Epithelial cell of proximal tubule (primary cell): Measurements from ENCODE around the gene CLN6. TPM values are rescaled to one million over a fixed set of nuclear protein-coding genes. Genes with fewer than 3 reads are reported as not detected.

ENCODE experiments used
- DNase-seq: peaks from one replicate; pipeline ENCODE4 v3.0.0-alpha.2; 2011; ENCODE audit warnings: low read depth
- H3K4me3 ChIP-seq: 2 replicates; pipeline ENCODE4 v1.5.1; 2011; ENCODE audit warnings: low read depth, mild to moderate bottlenecking, low read length
- total RNA-seq: library from RNA; depleted of rRNA; stranded (reverse); fragments of >200 nt; gene quantifications from 2 replicates; pipeline ENCODE4 v1.2.3, GENCODE V29; 2015
- TF ChIP-seq, protein P1 (sequence below): conservative IDR thresholded peaks from 2 replicates; pipeline ENCODE4 v1.5.1; 2012; ENCODE audit warnings: low read depth, mild to moderate bottlenecking, low read length

CLN6 gene
- total RNA-seq, 1 donor from 2014 or later = 14.9 TPM

DNA sequence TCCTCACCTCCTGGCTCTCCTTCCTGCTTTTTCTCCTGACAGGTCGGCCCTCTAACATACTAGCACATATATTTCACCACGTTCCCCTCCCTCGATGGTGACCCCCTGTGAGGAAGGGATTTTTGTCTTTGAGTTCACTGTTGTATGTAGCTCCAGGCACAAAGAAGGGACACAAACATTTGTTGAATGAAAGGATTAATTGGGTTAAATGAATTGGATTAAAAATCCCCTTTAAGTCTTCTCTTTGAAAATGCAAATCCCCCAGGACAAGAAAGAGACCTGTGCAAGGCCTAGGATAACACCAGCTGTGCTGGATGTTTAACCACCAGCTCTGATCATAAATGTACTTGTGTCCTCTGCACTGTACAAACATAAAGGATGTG lies 27.7 kb downstream of the CLN6 start:
- no peak for DNase-seq
- TF ChIP-seq, protein P1, sequence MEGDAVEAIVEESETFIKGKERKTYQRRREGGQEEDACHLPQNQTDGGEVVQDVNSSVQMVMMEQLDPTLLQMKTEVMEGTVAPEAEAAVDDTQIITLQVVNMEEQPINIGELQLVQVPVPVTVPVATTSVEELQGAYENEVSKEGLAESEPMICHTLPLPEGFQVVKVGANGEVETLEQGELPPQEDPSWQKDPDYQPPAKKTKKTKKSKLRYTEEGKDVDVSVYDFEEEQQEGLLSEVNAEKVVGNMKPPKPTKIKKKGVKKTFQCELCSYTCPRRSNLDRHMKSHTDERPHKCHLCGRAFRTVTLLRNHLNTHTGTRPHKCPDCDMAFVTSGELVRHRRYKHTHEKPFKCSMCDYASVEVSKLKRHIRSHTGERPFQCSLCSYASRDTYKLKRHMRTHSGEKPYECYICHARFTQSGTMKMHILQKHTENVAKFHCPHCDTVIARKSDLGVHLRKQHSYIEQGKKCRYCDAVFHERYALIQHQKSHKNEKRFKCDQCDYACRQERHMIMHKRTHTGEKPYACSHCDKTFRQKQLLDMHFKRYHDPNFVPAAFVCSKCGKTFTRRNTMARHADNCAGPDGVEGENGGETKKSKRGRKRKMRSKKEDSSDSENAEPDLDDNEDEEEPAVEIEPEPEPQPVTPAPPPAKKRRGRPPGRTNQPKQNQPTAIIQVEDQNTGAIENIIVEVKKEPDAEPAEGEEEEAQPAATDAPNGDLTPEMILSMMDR = no peak

DNA sequence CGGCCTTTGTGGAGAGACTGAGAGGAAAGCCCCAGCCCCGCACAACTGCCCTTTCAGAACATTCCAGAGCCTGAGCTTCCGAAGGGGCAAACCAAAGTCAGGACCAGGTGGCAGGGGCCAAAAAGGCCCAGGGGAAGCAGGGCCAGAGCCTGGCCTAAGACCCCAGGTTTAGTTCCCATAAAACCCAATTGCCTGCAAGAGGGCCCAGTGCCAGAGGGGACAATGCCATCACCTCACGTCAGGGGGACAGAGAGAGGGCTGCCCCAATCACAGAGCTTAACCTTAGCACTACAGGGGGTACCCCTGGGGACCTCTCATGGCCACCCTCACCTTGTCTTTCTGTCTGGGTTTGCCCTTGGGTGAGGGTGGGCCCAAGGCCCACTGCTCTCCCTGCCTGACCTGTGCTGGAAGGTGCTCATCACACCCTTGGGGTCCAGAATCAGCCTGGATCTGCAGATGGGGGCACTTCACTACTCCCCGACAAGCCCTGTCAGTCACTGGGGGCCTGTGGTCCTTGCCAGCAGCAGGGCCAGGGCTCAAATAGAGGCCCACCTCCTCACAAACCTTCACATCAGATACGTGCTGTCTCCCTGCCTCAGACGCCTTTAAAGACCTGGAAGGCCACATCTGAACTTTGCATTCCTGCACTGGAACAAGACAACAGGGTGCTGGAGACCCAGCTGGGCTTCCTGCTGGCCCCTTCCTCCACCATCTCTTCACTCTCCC lies 28.2 kb downstream of the CLN6 start:
- TF ChIP-seq, protein P1 = no peak
- H3K4me3 ChIP-seq = no peak overlapping the region
- DNase-seq = no peak

More for the DNA sequence above, 27.7 kb downstream of the CLN6 start:
- H3K4me3 ChIP-seq = no peak overlapping the region

DNA sequence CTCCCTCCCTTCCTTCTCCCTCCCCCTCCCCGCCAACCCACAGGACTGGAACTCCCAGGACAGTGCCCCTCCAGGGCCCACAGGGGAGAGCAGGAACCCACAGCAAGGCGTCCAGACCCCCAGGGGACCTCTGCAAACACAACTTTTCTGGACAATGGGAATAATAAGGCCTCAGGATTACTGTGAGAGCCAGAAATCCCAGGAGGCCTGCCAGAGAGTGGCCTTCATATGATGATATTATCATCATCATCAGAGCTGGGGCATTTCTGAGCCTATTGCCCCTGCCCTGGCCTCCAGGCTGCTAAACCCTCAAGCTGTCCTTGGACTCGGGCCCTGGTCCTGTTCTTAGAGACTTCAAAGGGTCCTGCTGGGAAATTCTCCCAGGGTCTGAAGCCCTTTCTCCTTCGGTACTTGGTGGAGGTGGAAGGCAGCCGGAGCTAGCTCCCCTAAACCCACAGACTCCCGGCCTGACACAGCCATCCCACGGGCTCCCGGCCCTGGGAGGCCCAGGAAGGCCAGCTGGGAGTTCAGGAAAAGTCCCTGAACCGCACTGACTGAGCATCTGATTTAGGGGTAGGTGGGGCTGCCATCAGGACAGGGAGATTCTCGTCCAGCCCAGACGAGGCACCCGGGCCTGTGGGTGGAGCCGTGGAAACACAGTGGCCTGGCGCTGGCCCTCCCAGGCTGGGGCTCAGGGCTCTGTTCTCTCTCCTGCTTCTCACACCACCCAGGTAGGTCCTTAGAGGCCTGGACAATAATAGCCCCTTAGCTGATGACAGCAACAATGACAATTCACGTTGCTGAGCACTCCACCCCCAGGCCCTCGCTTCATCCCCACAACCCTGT lies 29.3 kb downstream of the CLN6 start:
- TF ChIP-seq, protein P1 = no peak
- no peak for DNase-seq

DNA sequence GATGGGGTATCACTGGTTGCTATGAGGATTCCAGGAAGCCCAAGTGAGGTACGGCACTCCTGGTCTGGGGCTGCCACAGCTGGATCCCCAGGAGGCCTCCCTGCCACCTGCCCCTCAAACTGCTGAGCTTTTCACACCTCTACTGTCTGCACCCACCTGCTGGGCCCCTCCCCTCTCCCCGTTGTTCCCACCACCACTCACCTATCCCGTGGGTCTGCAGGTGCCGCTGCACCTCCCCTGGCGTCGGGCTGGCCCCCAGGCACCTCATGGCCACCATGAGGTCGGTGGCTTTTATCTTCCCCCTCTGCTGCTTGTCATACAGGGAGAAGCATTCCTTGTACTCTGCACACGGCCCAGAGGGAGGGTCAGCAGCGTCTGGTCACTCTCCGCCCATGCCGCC lies 30.2 kb downstream of the CLN6 start:
- H3K4me3 ChIP-seq = no peak overlapping the region
- DNase-seq = no peak
- TF ChIP-seq, protein P1 = no peak

More for the DNA sequence above, 29.3 kb downstream of the CLN6 start:
- H3K4me3 ChIP-seq = no peak overlapping the region

DNA sequence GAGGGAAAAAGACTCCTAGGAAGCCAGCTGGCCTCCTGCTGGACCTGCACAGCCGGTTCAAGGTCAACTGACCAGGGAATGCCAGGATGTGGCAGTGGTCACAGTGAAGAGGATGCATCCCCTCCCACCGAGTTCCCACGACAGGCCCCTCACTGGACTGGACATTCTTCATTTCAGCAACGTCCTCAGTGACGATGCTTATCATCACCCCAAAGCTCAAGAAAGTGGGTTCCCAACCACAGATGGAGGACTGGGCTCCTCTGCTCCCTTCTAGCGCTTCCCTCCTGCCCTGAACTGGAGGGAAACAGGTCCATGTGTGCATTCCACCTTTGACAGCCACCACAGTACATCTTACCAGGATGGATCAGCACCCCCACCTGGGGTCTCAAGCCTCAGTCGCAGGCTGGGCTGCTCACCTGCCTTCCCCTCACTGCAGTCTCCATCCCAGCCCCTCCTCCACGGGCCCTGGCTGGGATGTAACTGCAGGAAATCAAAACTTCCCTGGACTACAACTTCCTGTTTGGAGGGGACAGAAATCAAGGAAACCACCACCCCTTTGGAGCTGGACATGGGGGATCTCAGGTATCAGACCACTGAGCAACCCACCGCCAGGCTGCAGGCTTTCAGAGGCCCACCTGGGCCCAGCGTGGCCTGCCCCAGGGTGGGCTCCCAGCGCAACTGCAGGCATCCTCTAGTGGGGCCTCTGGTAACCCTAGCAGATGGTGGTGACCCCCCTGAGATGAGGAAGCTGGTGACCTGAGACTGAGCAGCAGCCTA lies 31.7 kb downstream of the CLN6 start:
- no peak overlapping the region for H3K4me3 ChIP-seq
- no peak for DNase-seq
- TF ChIP-seq, protein P1 = no peak

DNA sequence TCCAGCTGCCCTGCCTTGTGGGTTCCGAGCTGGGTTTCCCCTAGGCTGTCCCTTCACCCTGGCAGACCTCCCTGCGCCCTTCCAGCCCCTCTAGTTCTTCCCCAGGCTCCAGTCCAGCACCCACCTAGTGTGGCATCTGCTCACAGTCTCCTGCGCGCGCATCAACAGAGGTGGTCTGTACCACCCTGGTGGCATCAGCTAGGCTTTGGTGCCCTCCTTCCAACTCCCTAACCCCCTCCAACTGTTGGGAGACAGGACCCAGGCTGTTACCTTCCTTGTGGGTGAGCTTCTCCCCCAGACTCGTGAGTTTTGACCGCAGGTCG lies 32.4 kb downstream of the CLN6 start:
- H3K4me3 ChIP-seq = no peak overlapping the region
- no peak for DNase-seq
- TF ChIP-seq, protein P1 = no peak
